Tracheal epithelial cell (primary cell): ENCODE measurements around the gene PDLIM5. TPM values are rescaled to one million over a fixed set of nuclear protein-coding genes. Genes with fewer than 3 reads are reported as not detected.

Source experiments
- total RNA-seq: library from RNA; depleted of rRNA; stranded (reverse); fragments of >200 nt; gene quantifications from 2 replicates; pipeline ENCODE4 v1.2.1, GENCODE V29; 2014

Gene PDLIM5, protein sequence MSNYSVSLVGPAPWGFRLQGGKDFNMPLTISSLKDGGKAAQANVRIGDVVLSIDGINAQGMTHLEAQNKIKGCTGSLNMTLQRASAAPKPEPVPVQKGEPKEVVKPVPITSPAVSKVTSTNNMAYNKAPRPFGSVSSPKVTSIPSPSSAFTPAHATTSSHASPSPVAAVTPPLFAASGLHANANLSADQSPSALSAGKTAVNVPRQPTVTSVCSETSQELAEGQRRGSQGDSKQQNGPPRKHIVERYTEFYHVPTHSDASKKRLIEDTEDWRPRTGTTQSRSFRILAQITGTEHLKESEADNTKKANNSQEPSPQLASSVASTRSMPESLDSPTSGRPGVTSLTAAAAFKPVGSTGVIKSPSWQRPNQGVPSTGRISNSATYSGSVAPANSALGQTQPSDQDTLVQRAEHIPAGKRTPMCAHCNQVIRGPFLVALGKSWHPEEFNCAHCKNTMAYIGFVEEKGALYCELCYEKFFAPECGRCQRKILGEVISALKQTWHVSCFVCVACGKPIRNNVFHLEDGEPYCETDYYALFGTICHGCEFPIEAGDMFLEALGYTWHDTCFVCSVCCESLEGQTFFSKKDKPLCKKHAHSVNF
- total RNA-seq = 97.8 and 133 TPM in 2 replicates

DNA sequence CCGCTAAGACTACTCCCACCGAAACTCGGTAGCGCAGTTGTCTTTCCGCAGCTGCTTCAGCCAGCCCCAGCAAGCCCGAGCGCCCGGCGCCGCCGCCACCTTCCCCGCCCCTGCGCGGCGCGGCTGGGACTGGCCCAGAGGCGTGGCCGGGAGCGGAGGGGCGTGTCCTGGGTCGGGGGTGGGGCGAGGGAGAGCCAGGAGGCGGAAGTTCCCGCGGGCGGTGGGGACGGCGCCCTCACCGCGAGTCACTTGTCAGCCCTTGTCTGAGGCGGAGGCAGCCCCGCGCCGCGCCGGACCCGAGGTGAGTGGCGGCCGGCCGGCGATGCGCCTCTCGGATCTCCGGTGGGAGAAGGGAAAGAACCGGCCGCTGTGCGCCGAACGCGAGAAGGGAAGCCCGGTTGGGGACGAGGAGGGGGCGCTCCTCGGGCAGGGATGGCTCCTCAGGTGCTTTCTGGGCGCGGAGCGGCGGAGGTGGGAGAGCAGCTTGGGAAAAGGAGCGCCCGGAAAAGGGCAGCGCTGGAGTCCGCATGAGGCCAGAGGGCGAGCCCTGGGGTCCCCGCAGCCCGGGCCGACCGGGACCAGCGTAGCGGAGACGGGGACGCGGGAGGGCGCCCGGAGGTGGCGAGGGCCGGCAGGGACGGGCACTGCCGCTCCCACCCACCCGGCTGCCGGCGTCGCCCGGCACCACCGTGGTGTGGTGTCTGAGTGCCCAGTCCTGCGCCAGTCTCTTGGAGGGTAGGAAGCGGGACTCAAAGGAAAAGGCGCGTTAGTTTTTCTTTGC lies at the start of gene PDLIM5:
PDLIM5 (plus strand) TSS at position 248 of the 781 bp plus-strand sequence. CDS start 3,347 bp downstream, outside the sequence.

Other genes starting within 250 kb of the PDLIM5 start
- 23.1 and 24.3 TPM in 2 replicates for gene SMARCAD1, start 244.1 kb upstream of the PDLIM5 start, total RNA-seq
- gene HPGDS, start 109.1 kb upstream of the PDLIM5 start, total RNA-seq = not detected in 2 replicates